Measurements from ENCODE around the gene TTC3. TPM values are rescaled to one million over a fixed set of nuclear protein-coding genes. Genes with fewer than 3 reads are reported as not detected.

The TTC3 gene
- total and polyA plus RNA-seq, 9 of the 15 experiments (the other 6 are each of a cell fraction or from before 2014, with no cell fraction given): 17.5 to 92.0 (median 59.5) TPM

- H3K9ac ChIP-seq (ENCODE audit: insufficient read depth in 1 of 2, low read depth in 2 of 2, low read length in 2 of 2): no peak overlapping the region
- no peaks in the 10 kb centered on the region for H3K79me2 ChIP-seq (ENCODE audit: control insufficient read depth, insufficient read depth, low read length)
- POLR2A ChIA-PET: no interaction called here
- H3K4me2 ChIP-seq (ENCODE audit: insufficient read depth, low read length): no peak overlapping the region
- H3K27ac ChIP-seq (ENCODE audit: extremely low read depth, low read depth, low read length): no peak overlapping the region
- H4K20me1 ChIP-seq (replicated peaks; ENCODE audit: control insufficient read depth, insufficient read depth, low read length): no peaks in the 10 kb centered on the region
- H2AFZ ChIP-seq (ENCODE audit: low read depth, low read length): no peak overlapping the region
- no peak overlapping the region for H3K4me3 ChIP-seq
- FAIRE-seq (no peak), DNase-seq (ENCODE audit: extremely low read depth in 1 of 4, low spot score in 3 of 4) (no peak), ATAC-seq (no peak)
- CTCF ChIA-PET (ENCODE audit: low intra/inter-chr PET ratio): no interaction called here
- intact Hi-C loops (cut with micrococcal nuclease) (no loop called here), in situ Hi-C loops (cut with MboI) (no loop called here)
- H3K9me1 ChIP-seq (ENCODE audit: control insufficient read depth, insufficient read depth, low read length): no peaks in the 10 kb centered on the region
- H3K27me3 ChIP-seq (ENCODE audit: control insufficient read depth in 2 of 2, insufficient read depth in 2 of 2, low read length in 2 of 2): no peaks in the 10 kb centered on the region
- TF ChIP-seq FOXA3 (CRISPR knock-in tag; conservative IDR thresholded peaks at IDR 0.05 in 1 of 2, IDR thresholded peaks at IDR 0.05 in 1 of 2) (no peak), ZBTB8A (IDR thresholded peaks at IDR 0.05; ENCODE audit: partially characterized antibody) (no peak), SREBF1 (IDR thresholded peaks at IDR 0.05; ENCODE audit: borderline replicate concordance, low read depth, low read length) (no peak), ZNF589 (CRISPR knock-in tag; IDR thresholded peaks at IDR 0.05; ENCODE audit: low read depth) (no peak), SIN3A (IDR thresholded peaks at IDR 0.05; ENCODE audit: borderline replicate concordance in 2 of 2, control insufficient read depth in 1 of 2, low read depth in 2 of 2, low read length in 2 of 2) (no peak), ZNF551 (CRISPR knock-in tag; IDR thresholded peaks at IDR 0.05) (no peak), NCOA1 (IDR thresholded peaks at IDR 0.05; ENCODE audit: low read depth) (no peak), GATAD2B (IDR thresholded peaks at IDR 0.05; ENCODE audit: borderline replicate concordance) (no peak), RFX1 (IDR thresholded peaks at IDR 0.05) (no peak), CBFA2T2 (conservative IDR thresholded peaks at IDR 0.05) (no peak)
- H3K4me1 ChIP-seq (replicated peaks in 1 of 2; ENCODE audit: control insufficient read depth in 2 of 2, insufficient read depth in 2 of 2, low read length in 2 of 2): peaks cover 0 to 2% of the 10 kb centered on the region in 2 experiments; a peak in 1 of 5 replicates
- no TSS peak for BruUV-seq (replicated peaks)
- H3K9me3 ChIP-seq (replicated peaks; ENCODE audit: control insufficient read depth, insufficient read depth, low read depth, low read length): no peaks in the 10 kb centered on the region
- WGBS (ENCODE audit: insufficient coverage, low coverage, missing lambda C conversion rate): 92% methylated on average over 6 of the region's 6 CpGs
- H3K36me3 ChIP-seq (ENCODE audit: control insufficient read depth, insufficient read depth, low read length): peaks cover 85% of the 10 kb centered on the region
These were observed 120.6 kb downstream of the TTC3 start for GRCh38 chr21:37193676-37194075.
